Measurements from ENCODE around the gene SLC6A11.

DNA sequence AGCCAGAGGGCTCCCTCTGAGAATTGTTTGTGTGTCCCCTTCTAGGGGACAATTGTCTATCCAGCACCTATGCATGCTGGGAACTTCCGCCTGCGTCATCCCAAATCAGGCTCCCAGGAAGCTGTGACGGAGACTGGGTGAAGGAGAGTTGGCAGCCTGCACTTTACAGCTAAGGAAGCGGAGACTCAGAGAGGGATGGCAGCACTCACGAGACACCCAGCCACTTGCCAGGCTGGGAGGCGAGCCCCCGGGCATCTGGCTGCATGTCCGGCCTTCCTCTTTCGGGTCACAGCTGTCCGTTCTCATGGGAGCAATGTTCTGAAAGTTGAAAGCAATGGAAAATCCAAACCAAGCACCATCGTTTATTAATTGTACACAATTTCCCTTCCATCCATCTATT is 45.5 kb upstream of the SLC6A11 start:
- no peak for TF ChIP-seq POLR2AphosphoS5 (IDR thresholded peaks at IDR 0.05; ENCODE audit: low read depth, low read length)
- no peak for TF ChIP-seq POLR2A (IDR thresholded peaks at IDR 0.05; ENCODE audit: low read depth, low read length)

All from GM12892 (cell line).